HL-60 (cell line): ENCODE results near the gene PITX2.

Experiments
- CTCF ChIP-seq: IDR thresholded peaks from one replicate; pipeline ENCODE4 v1.5.1; 2011; ENCODE audit warnings: low read length, control low read depth, inconsistent platforms; ENCODE audit not compliant: insufficient read depth
- GABPA ChIP-seq: IDR thresholded peaks from 2 replicates; pipeline ENCODE4 v1.6.1; 2012; ENCODE audit warnings: low read depth
- POLR2AphosphoS5 ChIP-seq: IDR thresholded peaks from 2 replicates; pipeline ENCODE4 v1.6.1; 2012; ENCODE audit warnings: low read depth
- REST ChIP-seq: IDR thresholded peaks from 2 replicates; pipeline ENCODE4 v1.6.1; 2012; ENCODE audit warnings: low read depth; ENCODE audit not compliant: insufficient replicate concordance
- SPI1 ChIP-seq: IDR thresholded peaks from 2 replicates; pipeline ENCODE4 v1.6.1; 2012; ENCODE audit warnings: low read depth, mild to moderate bottlenecking, borderline replicate concordance

- no peak for TF ChIP-seq CTCF
- no peak for TF ChIP-seq POLR2AphosphoS5
- no peak for TF ChIP-seq GABPA
- no peak for TF ChIP-seq REST
- TF ChIP-seq SPI1, result no peak
Measured at GRCh38 chr4:110610620-110610939, 12.3 kb downstream of the PITX2 start.
